ENCODE data around the gene FAIM.

DNA sequence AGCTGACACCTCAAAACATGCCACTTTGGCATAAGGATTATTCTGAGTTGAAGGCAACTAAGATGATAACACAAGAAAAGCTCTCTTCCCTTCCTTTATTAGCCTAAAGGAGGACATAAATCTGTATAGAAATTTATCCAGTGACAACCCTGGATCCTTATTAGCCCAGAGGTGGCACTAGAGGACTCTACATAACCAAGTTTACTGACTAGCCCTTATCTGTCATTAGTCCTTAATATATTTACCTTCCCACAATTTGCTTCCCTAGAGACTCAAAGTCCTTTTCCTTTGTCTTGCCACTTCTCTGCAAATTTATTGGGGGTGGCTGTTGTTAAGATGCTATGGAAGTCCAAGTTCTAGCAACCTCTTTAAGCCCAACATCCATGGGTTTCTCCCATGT, 41.2 kb upstream of the FAIM start:
- TF ChIP-seq EZH2 (IDR thresholded peaks at IDR 0.05; ENCODE audit: borderline replicate concordance, low read depth, low read length, severe bottlenecking) (no peak), POLR2AphosphoS5 (IDR thresholded peaks at IDR 0.05; ENCODE audit: insufficient read depth, low read depth, low read length) (no peak)
- TF ChIP-seq, protein P1, sequence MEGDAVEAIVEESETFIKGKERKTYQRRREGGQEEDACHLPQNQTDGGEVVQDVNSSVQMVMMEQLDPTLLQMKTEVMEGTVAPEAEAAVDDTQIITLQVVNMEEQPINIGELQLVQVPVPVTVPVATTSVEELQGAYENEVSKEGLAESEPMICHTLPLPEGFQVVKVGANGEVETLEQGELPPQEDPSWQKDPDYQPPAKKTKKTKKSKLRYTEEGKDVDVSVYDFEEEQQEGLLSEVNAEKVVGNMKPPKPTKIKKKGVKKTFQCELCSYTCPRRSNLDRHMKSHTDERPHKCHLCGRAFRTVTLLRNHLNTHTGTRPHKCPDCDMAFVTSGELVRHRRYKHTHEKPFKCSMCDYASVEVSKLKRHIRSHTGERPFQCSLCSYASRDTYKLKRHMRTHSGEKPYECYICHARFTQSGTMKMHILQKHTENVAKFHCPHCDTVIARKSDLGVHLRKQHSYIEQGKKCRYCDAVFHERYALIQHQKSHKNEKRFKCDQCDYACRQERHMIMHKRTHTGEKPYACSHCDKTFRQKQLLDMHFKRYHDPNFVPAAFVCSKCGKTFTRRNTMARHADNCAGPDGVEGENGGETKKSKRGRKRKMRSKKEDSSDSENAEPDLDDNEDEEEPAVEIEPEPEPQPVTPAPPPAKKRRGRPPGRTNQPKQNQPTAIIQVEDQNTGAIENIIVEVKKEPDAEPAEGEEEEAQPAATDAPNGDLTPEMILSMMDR (IDR thresholded peaks at IDR 0.05; ENCODE audit: extremely low read depth in 1 of 2, insufficient read depth in 1 of 2, low read depth in 1 of 2, low read length in 2 of 2): no peak

All from endothelial cell of umbilical vein (primary cell).